NT2/D1 (cell line): Measurements from ENCODE around the gene SPATA12.

ENCODE experiments used
- DNase-seq: peaks from one replicate; pipeline ENCODE4 v3.0.0-alpha.2; 2011; ENCODE audit warnings: low read depth, low spot score
- H3K27me3 ChIP-seq: 2 replicates; pipeline ENCODE4 v1.6.0; 2011; ENCODE audit warnings: mild to moderate bottlenecking; ENCODE audit not compliant: insufficient read length, insufficient read depth
- H3K36me3 ChIP-seq: 2 replicates; pipeline ENCODE4 v1.6.1; 2011; ENCODE audit warnings: mild to moderate bottlenecking, low read length, mixed read lengths; ENCODE audit not compliant: insufficient read depth, insufficient read length
- H3K4me1 ChIP-seq: 2 replicates; pipeline ENCODE4 v1.5.1; 2011; ENCODE audit not compliant: insufficient read depth, insufficient read length
- H3K4me3 ChIP-seq: 2 replicates; pipeline ENCODE4 v1.5.1; 2011; ENCODE audit warnings: low read depth; ENCODE audit not compliant: insufficient read length
- H3K9ac ChIP-seq: 2 replicates; pipeline ENCODE4 v1.6.0; 2011; ENCODE audit warnings: low read depth; ENCODE audit not compliant: insufficient read length
- H3K9me3 ChIP-seq: 2 replicates; pipeline ENCODE4 v1.5.1; 2011; ENCODE audit warnings: mild to moderate bottlenecking, low read length; ENCODE audit not compliant: insufficient read depth
- SUZ12 ChIP-seq: IDR thresholded peaks from 2 replicates; pipeline ENCODE4 v1.6.1; 2011; ENCODE audit not compliant: insufficient read length, insufficient read depth; ENCODE audit errors: extremely low read depth
- YY1 ChIP-seq: IDR thresholded peaks from 2 replicates; pipeline ENCODE4 v1.6.1; 2011; ENCODE audit not compliant: insufficient read length, insufficient read depth
- ZNF274 ChIP-seq: IDR thresholded peaks from 2 replicates; pipeline ENCODE4 v1.6.1; 2011; ENCODE audit warnings: mild to moderate bottlenecking, low read depth, low read length

SPATA12 gene

DNA sequence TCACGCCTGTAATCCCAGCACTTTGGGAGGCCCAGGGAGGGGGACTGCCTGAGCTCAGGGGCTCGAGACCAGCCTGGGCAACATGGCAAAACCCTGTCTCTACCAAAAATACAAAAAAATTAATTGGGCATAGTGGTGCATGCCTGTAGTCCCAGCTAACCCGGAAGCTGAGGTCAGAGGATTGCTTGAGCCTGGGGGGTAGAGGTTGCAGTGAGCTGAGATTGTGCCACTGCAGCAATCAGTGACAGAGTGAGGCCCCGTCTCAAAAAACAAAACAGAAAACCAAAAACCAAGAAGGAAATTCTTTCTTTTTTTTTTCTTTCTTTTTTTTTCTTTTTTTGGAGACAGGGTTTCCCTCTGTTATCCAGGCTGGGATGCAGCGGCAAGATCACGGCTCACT lies 3.5 kb downstream of the SPATA12 start:
- TF ChIP-seq YY1: no peak
- no peak for TF ChIP-seq SUZ12
- Histone ChIP-seq H3K36me3 (no peaks in the 10 kb centered on the region), H3K9me3 (no peaks in the 10 kb centered on the region), H3K27me3 (no peaks in the 10 kb centered on the region), H3K4me3 (no peak overlapping the region), H3K9ac (no peak overlapping the region), H3K4me1 (peaks cover 7% of the 10 kb centered on the region)
- DNase-seq: no peak

DNA sequence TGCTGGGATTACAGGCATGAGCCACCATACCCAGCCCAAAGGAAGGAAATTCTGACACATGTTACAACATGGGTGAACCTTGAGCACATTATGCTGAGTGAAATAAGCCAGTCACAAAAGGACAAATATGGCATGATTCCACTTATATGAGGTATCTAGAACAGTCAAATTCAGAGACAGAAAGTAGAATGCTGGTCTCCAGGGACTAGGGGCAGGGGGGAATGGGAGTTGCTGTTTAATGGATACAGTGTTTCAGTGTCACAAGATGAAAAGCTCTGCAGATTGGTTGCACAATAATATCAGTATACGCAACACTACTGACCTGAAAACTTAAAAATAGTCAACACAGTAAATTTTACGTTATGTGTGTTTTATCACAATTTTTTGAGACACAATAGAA lies 4.1 kb downstream of the SPATA12 start:
- TF ChIP-seq SUZ12 (no peak), YY1 (no peak), ZNF274 (no peak)
- no peak overlapping the region for H3K4me3 ChIP-seq
- H3K36me3 ChIP-seq: no peaks in the 10 kb centered on the region
- peaks cover 7% of the 10 kb centered on the region for H3K4me1 ChIP-seq
- no peak for DNase-seq
- no peaks in the 10 kb centered on the region for H3K9me3 ChIP-seq
- no peak overlapping the region for H3K9ac ChIP-seq
- H3K27me3 ChIP-seq: no peaks in the 10 kb centered on the region

DNA sequence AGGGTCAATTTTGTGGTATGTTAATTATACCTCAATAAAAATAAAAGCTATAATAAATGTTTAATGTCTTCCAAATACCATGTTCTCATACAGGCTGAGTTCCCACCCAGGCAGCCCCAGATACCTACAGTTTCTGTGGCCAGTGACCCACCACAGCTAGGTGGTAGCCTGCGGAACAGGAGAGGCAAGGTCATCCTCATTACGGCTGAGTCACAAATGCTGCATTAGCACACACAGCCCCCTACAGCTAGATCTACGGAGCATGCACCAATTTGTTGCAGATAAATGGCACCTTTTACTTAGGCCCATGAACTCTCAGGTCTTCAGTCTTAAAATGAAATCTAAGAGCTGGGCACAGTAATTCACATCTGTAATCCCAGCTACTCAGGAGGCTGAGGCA lies 5.1 kb downstream of the SPATA12 start:
- Histone ChIP-seq H3K4me1 (peaks cover 7% of the 10 kb centered on the region), H3K27me3 (no peaks in the 10 kb centered on the region), H3K4me3 (no peak overlapping the region), H3K36me3 (no peaks in the 10 kb centered on the region), H3K9ac (no peak overlapping the region), H3K9me3 (no peaks in the 10 kb centered on the region)
- TF ChIP-seq ZNF274: no peak
- no peak for TF ChIP-seq YY1
- TF ChIP-seq SUZ12: no peak
- DNase-seq: no peak

DNA sequence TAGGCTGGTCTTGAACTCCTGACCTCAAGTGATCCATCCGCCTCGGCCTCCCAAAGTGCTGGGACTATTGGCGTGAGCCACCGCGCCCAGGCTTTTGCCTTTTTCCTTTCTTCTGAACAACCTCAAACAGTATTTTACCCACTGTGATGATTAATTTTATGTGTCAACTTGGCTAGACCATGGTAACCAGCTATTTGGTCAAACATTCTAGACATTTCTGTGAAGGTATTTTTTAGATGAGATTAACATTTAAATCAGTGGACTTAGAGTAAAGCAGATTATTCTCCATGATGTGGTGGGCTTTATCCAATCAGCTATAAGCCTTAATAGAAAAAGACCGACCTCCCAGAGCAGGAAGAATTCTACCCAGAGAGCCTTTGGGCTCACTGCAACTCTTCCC lies 6.0 kb downstream of the SPATA12 start:
- Histone ChIP-seq H3K4me3 (no peak overlapping the region), H3K27me3 (no peaks in the 10 kb centered on the region), H3K9ac (no peak overlapping the region), H3K9me3 (peaks cover 8% of the 10 kb centered on the region), H3K4me1 (peaks cover 7% of the 10 kb centered on the region), H3K36me3 (no peaks in the 10 kb centered on the region)
- no peak for DNase-seq
- TF ChIP-seq YY1 (no peak), SUZ12 (no peak), ZNF274 (no peak)

DNA sequence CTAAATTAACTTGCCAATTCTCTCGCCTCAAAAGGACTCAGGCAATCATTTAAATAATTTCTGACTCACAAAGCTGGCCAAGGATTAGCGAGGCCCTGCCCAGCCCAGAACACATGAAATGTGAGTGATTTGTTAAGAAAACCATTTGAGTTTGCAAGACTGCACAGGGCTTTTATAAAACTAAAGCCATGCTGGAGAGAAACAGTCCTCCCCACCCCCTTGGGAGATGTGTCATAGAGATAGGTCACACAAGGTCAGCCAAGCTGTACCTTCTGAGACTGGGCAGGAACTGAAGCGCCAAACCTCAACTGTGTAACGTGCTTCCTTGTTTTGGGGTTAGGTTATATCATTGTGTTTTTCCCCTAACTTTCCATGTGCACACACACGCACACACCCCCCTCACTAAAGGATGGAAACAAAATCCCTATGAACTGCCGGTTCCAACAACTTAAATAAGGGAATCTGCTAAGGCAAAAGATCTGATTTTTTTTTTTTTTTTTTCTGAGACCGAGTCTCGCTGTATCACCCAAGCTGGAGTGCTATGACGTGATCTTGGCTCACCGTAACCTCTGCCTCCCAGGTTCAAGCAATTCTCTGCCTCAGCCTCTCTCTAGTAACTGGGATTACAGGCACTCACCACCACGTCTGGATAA lies 8.1 kb downstream of the SPATA12 start:
- Histone ChIP-seq H3K27me3 (no peaks in the 10 kb centered on the region), H3K9me3 (peaks cover 12% of the 10 kb centered on the region), H3K36me3 (peaks cover under 1% of the 10 kb centered on the region), H3K4me1 (peaks cover 5% of the 10 kb centered on the region), H3K4me3 (no peak overlapping the region), H3K9ac (no peak overlapping the region)
- TF ChIP-seq SUZ12: no peak
- no peak for TF ChIP-seq YY1
- TF ChIP-seq ZNF274: no peak
- no peak for DNase-seq

DNA sequence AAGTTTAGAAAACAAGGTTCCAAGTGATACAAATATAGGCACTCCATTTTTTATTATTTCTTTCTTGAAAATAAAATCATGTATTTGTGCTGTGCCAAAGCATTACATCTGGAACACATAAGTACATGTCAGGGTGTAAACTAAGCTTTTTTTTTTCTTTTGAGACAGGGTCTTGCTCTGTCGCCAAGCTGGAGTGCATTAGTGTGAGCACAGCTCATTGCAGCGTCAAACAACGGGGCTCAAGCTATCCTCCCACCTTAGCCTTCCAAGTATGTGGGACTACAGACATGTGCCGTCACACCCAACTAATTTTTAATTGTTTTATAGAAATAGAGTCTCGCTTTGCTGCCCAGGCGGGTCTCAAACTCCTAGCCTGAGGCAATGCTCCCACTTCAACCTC lies 9.0 kb downstream of the SPATA12 start:
- Histone ChIP-seq H3K4me1 (peaks cover 5% of the 10 kb centered on the region), H3K4me3 (no peak overlapping the region)
- no peak for TF ChIP-seq ZNF274

DNA sequence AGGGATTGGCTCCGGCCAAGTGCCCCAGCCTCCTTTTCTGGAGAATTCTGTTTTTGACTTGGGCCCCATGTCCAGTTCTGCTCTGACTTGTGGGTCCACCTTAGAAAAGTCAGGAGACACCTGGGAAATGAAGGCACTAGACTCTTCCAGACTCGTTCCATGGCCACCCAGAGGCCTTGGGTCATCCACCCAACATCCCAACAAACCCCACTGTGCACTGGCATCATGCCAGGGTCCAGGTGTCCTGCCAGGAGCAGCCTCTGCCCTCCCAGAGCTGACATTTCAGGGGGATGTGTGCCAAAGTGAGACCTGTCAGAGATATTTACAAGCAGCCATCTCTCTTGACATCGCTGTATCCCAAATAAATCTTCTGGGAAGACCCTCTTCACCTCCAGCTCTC lies 13.2 kb downstream of the SPATA12 start:
- DNase-seq: no peak
- Histone ChIP-seq H3K4me3 (no peak overlapping the region), H3K36me3 (peaks cover 21% of the 10 kb centered on the region), H3K27me3 (peaks cover 20% of the 10 kb centered on the region), H3K9ac (no peak overlapping the region), H3K9me3 (peaks cover 12% of the 10 kb centered on the region), H3K4me1 (peaks cover under 1% of the 10 kb centered on the region)
- TF ChIP-seq YY1: no peak
- TF ChIP-seq SUZ12: no peak
- TF ChIP-seq ZNF274: no peak

More for the DNA sequence above, 9.0 kb downstream of the SPATA12 start:
- peaks cover 6% of the 10 kb centered on the region for H3K36me3 ChIP-seq
- no peak overlapping the region for H3K9ac ChIP-seq
- no peaks in the 10 kb centered on the region for H3K27me3 ChIP-seq
- no peak for DNase-seq
- peaks cover 12% of the 10 kb centered on the region for H3K9me3 ChIP-seq

DNA sequence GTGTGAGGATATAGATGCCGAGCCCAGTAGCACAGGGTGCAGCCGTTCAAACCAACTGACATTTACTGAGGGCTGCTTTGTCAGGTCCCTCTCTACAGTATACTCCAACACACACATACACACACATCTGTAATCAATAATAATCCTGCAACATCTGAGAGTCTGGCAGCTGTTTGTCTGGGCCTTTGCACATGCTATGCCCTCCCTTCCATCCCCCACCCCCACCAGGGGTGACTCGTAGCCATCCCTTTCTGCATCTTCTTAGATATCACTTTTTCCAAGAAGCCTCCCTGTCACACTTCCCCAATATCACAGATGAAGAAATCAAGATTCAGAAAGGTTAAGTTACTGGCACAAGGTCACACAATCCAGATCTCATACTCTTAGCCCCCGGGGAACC lies 13.7 kb downstream of the SPATA12 start:
- Histone ChIP-seq H3K27me3 (peaks cover 20% of the 10 kb centered on the region), H3K9me3 (peaks cover 12% of the 10 kb centered on the region), H3K4me1 (no peaks in the 10 kb centered on the region), H3K9ac (no peak overlapping the region), H3K4me3 (no peak overlapping the region), H3K36me3 (peaks cover 21% of the 10 kb centered on the region)
- no peak for TF ChIP-seq SUZ12
- no peak for TF ChIP-seq YY1
- TF ChIP-seq ZNF274: no peak
- DNase-seq: no peak
